ENCODE results near the gene CACNB2.
"Not testable (repeated sequence)": the region's sequence is repeated elsewhere in the genome, so short reads cannot be mapped to it uniquely, and the experiment has no call there.

The CACNB2 gene

GRCh38 chr10:18203471-18203870 is 63.2 kb downstream of the CACNB2 start:
- Mint-ChIP-seq H3K9me3 (no peaks in the 10 kb centered on the region), H3K4me1 (no peaks in the 10 kb centered on the region), H3K4me3 (no peak overlapping the region), H3K27ac (no peak overlapping the region), H3K27me3 (no peaks in the 10 kb centered on the region), H3K36me3 (no peaks in the 10 kb centered on the region)
- ATAC-seq = no peak

GRCh38 chr10:18204039-18204835 is 64.0 kb downstream of the CACNB2 start:
- Mint-ChIP-seq H3K36me3 (no peaks in the 10 kb centered on the region), H3K4me1 (no peaks in the 10 kb centered on the region), H3K27me3 (no peaks in the 10 kb centered on the region), H3K4me3 (no peak overlapping the region), H3K27ac (no peak overlapping the region), H3K9me3 (no peaks in the 10 kb centered on the region)
- no peak for ATAC-seq

- Mint-ChIP-seq H3K4me1 (no peaks in the 10 kb centered on the region), H3K36me3 (no peaks in the 10 kb centered on the region), H3K27ac (no peak overlapping the region), H3K27me3 (no peaks in the 10 kb centered on the region), H3K4me3 (no peak overlapping the region), H3K9me3 (no peaks in the 10 kb centered on the region)
- no peak for ATAC-seq
These were observed 65.0 kb downstream of the CACNB2 start for GRCh38 chr10:18205098-18205834.

- H3K4me3 Mint-ChIP-seq, H3K9me3 Mint-ChIP-seq, H3K27ac Mint-ChIP-seq, H3K4me1 Mint-ChIP-seq, ATAC-seq, H3K27me3 Mint-ChIP-seq, H3K36me3 Mint-ChIP-seq: not testable (repeated sequence)
These were observed 68.0 kb downstream of the CACNB2 start for GRCh38 chr10:18208186-18208585.

- no peaks in the 10 kb centered on the region for H3K36me3 Mint-ChIP-seq
These were observed 69.0 kb downstream of the CACNB2 start for GRCh38 chr10:18209241-18209640.

GRCh38 chr10:18210711-18211110 is 70.5 kb downstream of the CACNB2 start:
- Mint-ChIP-seq H3K27me3 (no peaks in the 10 kb centered on the region), H3K36me3 (no peaks in the 10 kb centered on the region), H3K4me3 (no peak overlapping the region), H3K27ac (no peak overlapping the region), H3K9me3 (no peaks in the 10 kb centered on the region), H3K4me1 (no peaks in the 10 kb centered on the region)
- no peak for ATAC-seq

More at GRCh38 chr10:18209241-18209640, 69.0 kb downstream of the CACNB2 start:
- Mint-ChIP-seq H3K4me3 (no peak overlapping the region), H3K27me3 (no peaks in the 10 kb centered on the region), H3K27ac (no peak overlapping the region), H3K4me1 (no peaks in the 10 kb centered on the region), H3K9me3 (no peaks in the 10 kb centered on the region)
- no peak for ATAC-seq

- no peaks in the 10 kb centered on the region for H3K27me3 Mint-ChIP-seq
These were observed 71.6 kb downstream of the CACNB2 start for GRCh38 chr10:18211862-18212261.

GRCh38 chr10:18213271-18213670 is 73.0 kb downstream of the CACNB2 start:
- no peak for ATAC-seq
- Mint-ChIP-seq H3K4me1 (no peaks in the 10 kb centered on the region), H3K9me3 (no peaks in the 10 kb centered on the region), H3K27me3 (no peaks in the 10 kb centered on the region), H3K27ac (no peak overlapping the region), H3K36me3 (no peaks in the 10 kb centered on the region), H3K4me3 (no peak overlapping the region)

More at GRCh38 chr10:18211862-18212261, 71.6 kb downstream of the CACNB2 start:
- Mint-ChIP-seq H3K4me1 (no peaks in the 10 kb centered on the region), H3K36me3 (no peaks in the 10 kb centered on the region), H3K27ac (no peak overlapping the region), H3K4me3 (no peak overlapping the region), H3K9me3 (no peaks in the 10 kb centered on the region)
- no peak for ATAC-seq

GRCh38 chr10:18214691-18215563 is 74.7 kb downstream of the CACNB2 start:
- H3K27ac Mint-ChIP-seq = no peak overlapping the region
- H3K36me3 Mint-ChIP-seq = no peaks in the 10 kb centered on the region
- ATAC-seq = no peak
- H3K27me3 Mint-ChIP-seq = no peaks in the 10 kb centered on the region
- H3K4me3 Mint-ChIP-seq = no peak overlapping the region
- no peaks in the 10 kb centered on the region for H3K9me3 Mint-ChIP-seq
- H3K4me1 Mint-ChIP-seq = no peaks in the 10 kb centered on the region

- Mint-ChIP-seq H3K27me3 (no peaks in the 10 kb centered on the region), H3K4me3 (no peak overlapping the region), H3K9me3 (no peaks in the 10 kb centered on the region), H3K4me1 (no peaks in the 10 kb centered on the region), H3K27ac (no peak overlapping the region), H3K36me3 (no peaks in the 10 kb centered on the region)
- ATAC-seq = no peak
These were observed 76.3 kb downstream of the CACNB2 start for GRCh38 chr10:18216482-18216881.

- ATAC-seq = no peak
- no peak overlapping the region for H3K4me3 Mint-ChIP-seq
These were observed 77.4 kb downstream of the CACNB2 start for GRCh38 chr10:18217577-18217976.

GRCh38 chr10:18219146-18219545 is 78.9 kb downstream of the CACNB2 start:
- no peak for ATAC-seq
- Mint-ChIP-seq H3K4me1 (no peaks in the 10 kb centered on the region), H3K9me3 (no peaks in the 10 kb centered on the region), H3K27me3 (no peaks in the 10 kb centered on the region), H3K27ac (no peak overlapping the region), H3K4me3 (no peak overlapping the region), H3K36me3 (no peaks in the 10 kb centered on the region)

More at GRCh38 chr10:18217577-18217976, 77.4 kb downstream of the CACNB2 start:
- Mint-ChIP-seq H3K4me1 (no peaks in the 10 kb centered on the region), H3K36me3 (no peaks in the 10 kb centered on the region), H3K27ac (no peak overlapping the region), H3K9me3 (no peaks in the 10 kb centered on the region), H3K27me3 (no peaks in the 10 kb centered on the region)

GRCh38 chr10:18221123-18221522 is 80.9 kb downstream of the CACNB2 start:
- Mint-ChIP-seq H3K27me3 (no peaks in the 10 kb centered on the region), H3K36me3 (no peaks in the 10 kb centered on the region), H3K9me3 (no peaks in the 10 kb centered on the region), H3K27ac (no peak overlapping the region), H3K4me3 (no peak overlapping the region), H3K4me1 (no peaks in the 10 kb centered on the region)
- ATAC-seq = no peak

GRCh38 chr10:18221882-18222281 is 81.7 kb downstream of the CACNB2 start:
- no peaks in the 10 kb centered on the region for H3K36me3 Mint-ChIP-seq
- no peak overlapping the region for H3K27ac Mint-ChIP-seq
- no peaks in the 10 kb centered on the region for H3K27me3 Mint-ChIP-seq
- ATAC-seq = no peak
- H3K4me3 Mint-ChIP-seq = no peak overlapping the region
- no peaks in the 10 kb centered on the region for H3K4me1 Mint-ChIP-seq
- H3K9me3 Mint-ChIP-seq = no peaks in the 10 kb centered on the region

GRCh38 chr10:18222866-18223265 is 82.6 kb downstream of the CACNB2 start:
- Mint-ChIP-seq H3K9me3 (no peaks in the 10 kb centered on the region), H3K27me3 (no peaks in the 10 kb centered on the region), H3K4me3 (no peak overlapping the region), H3K36me3 (no peaks in the 10 kb centered on the region), H3K27ac (no peak overlapping the region), H3K4me1 (no peaks in the 10 kb centered on the region)
- ATAC-seq = no peak
